Caco-2 (cell line): Measurements from ENCODE around the gene CFAP251. TPM values are rescaled to one million over a fixed set of nuclear protein-coding genes. Genes with fewer than 3 reads are reported as not detected.

Experiments
- BruUV-seq: library from RNA; stranded (reverse); fragments of 400-500 nt; replicated peaks from 2 replicates; lab custom pipeline; 2021; lab: Mats Ljungman, UMichigan
- CTCF ChIA-PET: fragments of 300-600 bp; sonication (Branson Sonifier 250); formaldehyde crosslinking; loops from one replicate; lab custom pipeline; 2022; ENCODE audit warnings: antibody characterized with exemption; lab: Charles Lee
- POLR2A ChIA-PET: fragments of 300-600 bp; sonication (Branson Sonifier 250); formaldehyde crosslinking; loops from one replicate; lab custom pipeline; 2022; ENCODE audit warnings: antibody characterized with exemption; lab: Charles Lee
- DNase-seq, 2 experiments: peaks; one replicate each; pipeline versions ENCODE4 v3.0.0 to v3.0.0-alpha.2; 2020 to 2022
- H3K27me3 ChIP-seq: replicated peaks from 2 replicates; pipeline ENCODE4 v1.6.0; 2011; ENCODE audit warnings: low read length; ENCODE audit not compliant: control insufficient read depth, insufficient read depth
- H3K36me3 ChIP-seq: 2 replicates; pipeline ENCODE4 v1.5.1; 2011; ENCODE audit warnings: low read length; ENCODE audit not compliant: control insufficient read depth, insufficient read depth
- H3K4me1 ChIP-seq: fragments of 250-450 bp; sonication (Bioruptor Pico); 2 replicates; pipeline ENCODE4 v1.5.1; 2020; ENCODE audit warnings: mild to moderate bottlenecking
- H3K4me3 ChIP-seq: 2 replicates; pipeline ENCODE4 v1.5.1; 2011; ENCODE audit warnings: low read depth, mild to moderate bottlenecking, control low read depth, low read length
- H3K9me3 ChIP-seq: fragments of 250-450 bp; sonication (Bioruptor Pico); 2 replicates; pipeline ENCODE4 v1.5.1; 2020; ENCODE audit warnings: mild to moderate bottlenecking, moderate library complexity
- H3K27ac Mint-ChIP-seq: one replicate; pipeline ENCODE4 v1.8.0; 2022; ENCODE audit warnings: mixed read lengths; ENCODE audit not compliant: unreplicated experiment
- H3K27me3 Mint-ChIP-seq: one replicate; pipeline ENCODE4 v1.8.0; 2022; ENCODE audit warnings: mixed read lengths; ENCODE audit not compliant: insufficient read depth, unreplicated experiment
- H3K36me3 Mint-ChIP-seq: one replicate; pipeline ENCODE4 v1.8.0; 2022; ENCODE audit warnings: mild to moderate bottlenecking, mixed read lengths; ENCODE audit not compliant: insufficient read depth, unreplicated experiment
- H3K4me1 Mint-ChIP-seq: one replicate; pipeline ENCODE4 v1.8.0; 2022; ENCODE audit warnings: low read depth, mixed read lengths; ENCODE audit not compliant: unreplicated experiment
- H3K4me3 Mint-ChIP-seq: one replicate; pipeline ENCODE4 v1.8.0; 2022; ENCODE audit warnings: mild to moderate bottlenecking, moderate library complexity, mixed read lengths; ENCODE audit not compliant: unreplicated experiment
- H3K9me3 Mint-ChIP-seq: one replicate; pipeline ENCODE4 v1.8.0; 2022; ENCODE audit warnings: mixed read lengths; ENCODE audit not compliant: unreplicated experiment
- CTCF ChIP-seq, 2 experiments: fragments of 200-600 bp in 1 of 2; IDR thresholded peaks; 1 replicate in 1 of 2; 2 replicates in 1 of 2; pipeline versions ENCODE4 v1.5.1 to v1.8.0; 2011 to 2022; ENCODE audit warnings: antibody characterized with exemption in 1 of 2, control low read depth in 1 of 2, inconsistent platforms in 1 of 2, low read depth in 1 of 2, low read length in 1 of 2, mild to moderate bottlenecking in 1 of 2, moderate library complexity in 1 of 2; ENCODE audit not compliant: insufficient read depth in 1 of 2, severe bottlenecking in 1 of 2, unreplicated experiment in 1 of 2
- intact Hi-C: fragments of 100-400 bp; cut with micrococcal nuclease; formaldehyde crosslinking; loops from one replicate; pipeline ENCODE4 v1.10.0; 2022; ENCODE audit not compliant: unreplicated experiment
- total RNA-seq: library from RNA; stranded (reverse); gene quantifications from 2 replicates; pipeline ENCODE4 v1.2.3, GENCODE V29; 2022

Gene CFAP251
- total RNA-seq, 1 experiment from 2014 or later, result 1.2 TPM

- no peaks in the 10 kb centered on the region for H3K27me3 Mint-ChIP-seq
- ChIA-PET CTCF (no interaction called here), POLR2A (no interaction called here)
- Histone ChIP-seq H3K4me3 (no peak overlapping the region), H3K27me3 (no peaks in the 10 kb centered on the region), H3K4me1 (no peaks in the 10 kb centered on the region), H3K36me3 (no peaks in the 10 kb centered on the region), H3K9me3 (no peaks in the 10 kb centered on the region)
- TF ChIP-seq CTCF (IDR thresholded peaks at IDR 0.05; ENCODE audit: insufficient read depth in 1 of 2, low read depth in 1 of 2, low read length in 1 of 2, severe bottlenecking in 1 of 2, unreplicated experiment in 1 of 2), result no peak
- no peaks in the 10 kb centered on the region for H3K36me3 Mint-ChIP-seq
- H3K9me3 Mint-ChIP-seq, result no peaks in the 10 kb centered on the region
- no peak overlapping the region for H3K4me3 Mint-ChIP-seq
- H3K27ac Mint-ChIP-seq, result no peak overlapping the region
- no peak for DNase-seq
- intact Hi-C loops, result no loop called here
- H3K4me1 Mint-ChIP-seq, result peaks cover 6% of the 10 kb centered on the region
- no TSS peak for BruUV-seq
These were observed 14.6 kb downstream of the CFAP251 start for GRCh38 chr12:121932914-121933521.

GRCh38 chr12:121933522-121934308, 15.3 kb downstream of the CFAP251 start:
- Histone ChIP-seq H3K9me3 (no peaks in the 10 kb centered on the region), H3K27me3 (no peaks in the 10 kb centered on the region), H3K36me3 (no peaks in the 10 kb centered on the region), H3K4me1 (no peaks in the 10 kb centered on the region), H3K4me3 (no peak overlapping the region)
- BruUV-seq, result no TSS peak
- Mint-ChIP-seq H3K27me3 (no peaks in the 10 kb centered on the region), H3K4me3 (no peak overlapping the region), H3K9me3 (no peaks in the 10 kb centered on the region), H3K36me3 (no peaks in the 10 kb centered on the region), H3K27ac (no peak overlapping the region), H3K4me1 (peaks cover 6% of the 10 kb centered on the region)
- POLR2A ChIA-PET, result no interaction called here
- CTCF ChIA-PET, result interaction anchor here (0.6 kb wide), 1 partner anchor 106 kb away, joined by 3 read pairs; no protein-coding TSS in a partner anchor
- peak in 1 of 2 experiments; percentile 24 for DNase-seq
- intact Hi-C loops, result no loop called here
- TF ChIP-seq CTCF (IDR thresholded peaks at IDR 0.05; ENCODE audit: insufficient read depth in 1 of 2, low read depth in 1 of 2, low read length in 1 of 2, severe bottlenecking in 1 of 2, unreplicated experiment in 1 of 2), result no peak

GRCh38 chr12:121934309-121934664, 15.9 kb downstream of the CFAP251 start:
- Mint-ChIP-seq H3K27ac (no peak overlapping the region), H3K36me3 (no peaks in the 10 kb centered on the region), H3K9me3 (no peaks in the 10 kb centered on the region), H3K27me3 (no peaks in the 10 kb centered on the region), H3K4me1 (peaks cover 11% of the 10 kb centered on the region), H3K4me3 (no peak overlapping the region)
- DNase-seq, result no peak
- Histone ChIP-seq H3K9me3 (no peaks in the 10 kb centered on the region), H3K36me3 (no peaks in the 10 kb centered on the region), H3K4me3 (no peak overlapping the region), H3K4me1 (peaks cover 3% of the 10 kb centered on the region; the same call in 1 of the 2 replicates), H3K27me3 (no peaks in the 10 kb centered on the region)
- ChIA-PET POLR2A (no interaction called here), CTCF (interaction anchor here (0.6 kb wide), 1 partner anchor 105 kb away, joined by 3 read pairs; no protein-coding TSS in a partner anchor)
- intact Hi-C loops, result no loop called here
- no peak for TF ChIP-seq CTCF (IDR thresholded peaks at IDR 0.05; ENCODE audit: insufficient read depth in 1 of 2, low read depth in 1 of 2, low read length in 1 of 2, severe bottlenecking in 1 of 2, unreplicated experiment in 1 of 2)
- BruUV-seq, result no TSS peak
